GM12801 (cell line): Measurements from ENCODE around the gene DPYSL4.

Source experiments
- TF ChIP-seq, protein P1 (sequence below): IDR thresholded peaks from one replicate; pipeline ENCODE4 v1.5.1; 2011; ENCODE audit warnings: control low read depth; ENCODE audit not compliant: insufficient read length; ENCODE audit errors: extremely low read depth

Gene DPYSL4

DNA sequence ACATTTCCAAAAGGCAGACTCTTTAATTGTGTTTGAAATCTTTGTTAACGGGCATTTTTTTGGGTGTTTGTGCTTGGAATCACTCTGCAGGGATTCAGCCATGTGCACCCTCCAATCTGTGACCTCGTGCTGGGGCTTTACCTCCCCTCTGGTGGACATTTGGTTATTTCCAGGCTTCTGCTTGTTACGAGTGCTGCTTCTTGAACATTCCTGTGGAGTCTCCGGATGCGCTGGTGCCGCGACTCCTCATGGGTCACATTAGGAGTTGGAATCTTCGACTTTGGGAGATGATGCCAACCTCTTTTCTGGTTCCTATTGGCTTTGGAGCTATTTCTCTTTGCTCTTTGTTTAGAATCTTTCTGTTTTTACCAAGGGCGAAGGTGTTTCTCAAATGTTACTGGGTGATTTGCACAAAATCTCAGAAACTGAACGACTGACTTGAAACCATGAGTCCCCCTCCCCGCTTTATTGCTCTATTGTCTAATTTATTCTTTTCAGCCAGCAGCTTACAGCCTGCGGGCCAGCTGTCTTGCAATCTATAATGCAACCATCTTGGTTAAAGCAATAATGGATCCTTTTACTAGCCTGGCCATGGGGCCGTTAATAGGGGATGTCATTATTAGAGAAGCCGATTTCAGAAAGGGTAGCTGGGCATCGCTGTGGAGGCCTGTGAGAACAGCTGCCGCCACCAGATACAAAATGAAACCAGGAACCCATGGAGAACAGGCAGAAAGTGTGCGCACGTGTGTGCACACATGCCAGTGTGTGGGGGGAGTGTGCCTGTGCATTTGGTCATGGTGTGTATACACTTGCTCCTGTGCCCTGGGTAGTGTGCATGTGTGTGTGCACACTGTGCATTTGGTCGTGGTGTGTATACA, 9.9 kb upstream of the DPYSL4 start:
- TF ChIP-seq, protein P1, sequence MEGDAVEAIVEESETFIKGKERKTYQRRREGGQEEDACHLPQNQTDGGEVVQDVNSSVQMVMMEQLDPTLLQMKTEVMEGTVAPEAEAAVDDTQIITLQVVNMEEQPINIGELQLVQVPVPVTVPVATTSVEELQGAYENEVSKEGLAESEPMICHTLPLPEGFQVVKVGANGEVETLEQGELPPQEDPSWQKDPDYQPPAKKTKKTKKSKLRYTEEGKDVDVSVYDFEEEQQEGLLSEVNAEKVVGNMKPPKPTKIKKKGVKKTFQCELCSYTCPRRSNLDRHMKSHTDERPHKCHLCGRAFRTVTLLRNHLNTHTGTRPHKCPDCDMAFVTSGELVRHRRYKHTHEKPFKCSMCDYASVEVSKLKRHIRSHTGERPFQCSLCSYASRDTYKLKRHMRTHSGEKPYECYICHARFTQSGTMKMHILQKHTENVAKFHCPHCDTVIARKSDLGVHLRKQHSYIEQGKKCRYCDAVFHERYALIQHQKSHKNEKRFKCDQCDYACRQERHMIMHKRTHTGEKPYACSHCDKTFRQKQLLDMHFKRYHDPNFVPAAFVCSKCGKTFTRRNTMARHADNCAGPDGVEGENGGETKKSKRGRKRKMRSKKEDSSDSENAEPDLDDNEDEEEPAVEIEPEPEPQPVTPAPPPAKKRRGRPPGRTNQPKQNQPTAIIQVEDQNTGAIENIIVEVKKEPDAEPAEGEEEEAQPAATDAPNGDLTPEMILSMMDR, result no peak

DNA sequence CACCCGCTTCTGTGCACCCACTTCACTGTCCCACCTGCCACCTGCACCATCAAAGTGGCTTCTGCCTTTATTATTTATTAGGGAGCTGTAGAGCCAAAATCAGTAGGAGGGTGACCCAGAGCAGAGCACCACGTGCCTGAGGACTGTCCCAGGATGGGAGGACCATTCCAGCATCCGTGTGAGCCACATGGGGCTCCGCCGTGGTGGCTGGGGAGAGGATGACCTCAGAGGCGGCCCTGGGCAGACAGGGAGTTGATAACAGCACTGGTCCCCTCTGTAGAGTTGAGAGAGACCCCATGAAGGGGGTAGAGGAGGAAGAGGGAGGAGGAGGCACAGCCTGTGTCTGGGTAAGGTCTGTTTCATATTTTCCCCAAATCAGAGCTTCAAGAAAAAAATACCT, 8.7 kb upstream of the DPYSL4 start:
- TF ChIP-seq, protein P1, result no peak

DNA sequence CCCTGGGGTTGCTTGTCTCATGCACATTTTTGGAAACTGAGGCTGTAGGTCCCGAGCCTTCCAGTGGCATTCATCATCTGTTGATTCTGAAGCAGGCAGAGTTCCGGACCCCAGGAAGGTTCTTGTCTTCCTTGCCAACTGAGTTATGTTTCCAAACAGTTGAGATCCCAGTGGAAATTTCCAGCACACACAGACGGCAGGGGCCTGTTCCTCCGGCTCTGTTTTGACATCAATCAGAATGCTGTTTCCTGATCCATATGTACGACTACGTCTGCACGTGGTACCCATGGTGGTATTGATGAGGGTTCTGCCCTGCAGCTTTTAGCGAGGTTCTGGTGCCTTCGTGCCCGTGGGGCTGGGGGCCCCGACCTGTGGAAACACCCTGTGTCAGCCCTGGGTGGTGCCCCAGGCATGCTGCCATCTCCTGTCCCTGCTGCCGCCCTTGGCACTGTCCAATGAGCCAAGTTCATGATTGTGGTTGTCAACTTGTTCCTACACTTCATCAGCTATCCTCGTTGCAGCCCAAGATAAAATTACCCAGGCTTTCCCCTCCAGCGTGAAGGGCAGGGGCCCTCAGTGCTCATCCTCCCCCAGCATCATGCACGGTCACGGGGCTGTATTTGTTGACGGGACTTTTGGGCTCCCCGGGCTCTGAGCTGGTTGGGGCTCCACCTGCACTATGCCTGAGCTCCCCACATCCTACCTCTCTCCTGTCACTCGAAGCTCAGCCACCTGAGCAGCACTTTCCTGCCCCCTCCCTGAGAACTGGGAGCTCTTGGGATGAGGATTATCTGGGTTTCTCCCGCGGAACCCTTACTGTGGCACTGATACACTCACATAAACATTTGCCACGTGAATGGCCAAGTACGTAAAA, 7.8 kb upstream of the DPYSL4 start:
- TF ChIP-seq, protein P1, result no peak

DNA sequence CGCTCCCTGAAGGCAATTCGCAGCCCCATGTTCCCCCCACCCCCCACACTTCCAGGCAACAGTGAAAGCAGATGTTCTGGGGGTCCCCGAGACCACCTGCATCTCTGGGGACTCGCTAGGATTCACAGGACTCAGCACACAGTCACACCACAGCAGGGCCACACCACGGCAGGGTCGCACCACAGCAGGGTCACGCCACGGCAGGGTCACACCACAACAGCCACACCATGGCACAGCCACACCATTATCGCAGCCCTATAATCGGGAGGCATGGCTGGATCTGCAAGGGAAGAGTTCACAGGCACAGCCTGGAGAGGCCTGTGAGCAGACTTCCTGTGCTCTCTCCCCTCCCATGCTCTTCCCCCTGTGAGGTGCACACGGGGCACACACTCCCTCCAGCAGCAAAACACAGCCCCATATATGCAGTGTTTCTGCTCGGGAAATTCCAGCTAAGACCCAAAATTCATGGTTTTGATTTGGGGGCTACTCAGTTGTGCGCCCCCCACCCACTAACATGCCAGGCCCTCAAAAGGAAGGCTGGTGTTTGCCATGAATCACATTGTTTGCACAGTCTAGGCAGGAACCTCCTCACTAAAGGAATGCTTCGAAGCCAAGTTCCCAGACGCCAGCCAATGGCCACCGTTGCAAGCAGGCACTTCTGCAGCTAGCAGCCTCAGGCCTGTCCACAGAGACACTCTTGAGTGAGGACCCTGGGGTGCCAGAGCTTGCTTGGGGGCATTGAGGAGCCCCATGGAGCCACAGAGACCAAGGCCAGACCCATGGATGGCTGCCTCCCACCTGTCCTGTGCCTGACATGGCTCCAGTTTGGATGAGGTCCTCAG, 7.0 kb upstream of the DPYSL4 start:
- TF ChIP-seq, protein P1, result no peak

DNA sequence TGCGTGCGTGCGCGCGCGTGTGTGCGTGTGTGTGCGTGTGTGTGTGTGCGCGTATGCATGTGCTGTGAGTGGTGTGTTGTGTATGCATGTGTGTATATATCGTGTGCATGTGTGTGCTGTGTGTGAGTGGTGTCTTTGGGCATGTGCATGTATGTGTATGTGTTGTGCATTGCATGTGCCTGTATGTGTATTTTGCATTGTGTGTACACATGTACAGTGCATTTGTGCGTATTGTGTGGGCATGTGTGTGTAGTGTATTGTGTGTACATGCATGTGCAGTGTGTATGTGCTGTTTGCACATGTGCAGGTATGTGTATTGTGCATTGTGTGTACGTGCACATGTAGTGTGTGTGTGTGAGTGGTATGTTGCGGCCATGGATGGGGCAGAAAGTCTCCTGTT, 6.0 kb upstream of the DPYSL4 start:
- TF ChIP-seq, protein P1, result no peak

DNA sequence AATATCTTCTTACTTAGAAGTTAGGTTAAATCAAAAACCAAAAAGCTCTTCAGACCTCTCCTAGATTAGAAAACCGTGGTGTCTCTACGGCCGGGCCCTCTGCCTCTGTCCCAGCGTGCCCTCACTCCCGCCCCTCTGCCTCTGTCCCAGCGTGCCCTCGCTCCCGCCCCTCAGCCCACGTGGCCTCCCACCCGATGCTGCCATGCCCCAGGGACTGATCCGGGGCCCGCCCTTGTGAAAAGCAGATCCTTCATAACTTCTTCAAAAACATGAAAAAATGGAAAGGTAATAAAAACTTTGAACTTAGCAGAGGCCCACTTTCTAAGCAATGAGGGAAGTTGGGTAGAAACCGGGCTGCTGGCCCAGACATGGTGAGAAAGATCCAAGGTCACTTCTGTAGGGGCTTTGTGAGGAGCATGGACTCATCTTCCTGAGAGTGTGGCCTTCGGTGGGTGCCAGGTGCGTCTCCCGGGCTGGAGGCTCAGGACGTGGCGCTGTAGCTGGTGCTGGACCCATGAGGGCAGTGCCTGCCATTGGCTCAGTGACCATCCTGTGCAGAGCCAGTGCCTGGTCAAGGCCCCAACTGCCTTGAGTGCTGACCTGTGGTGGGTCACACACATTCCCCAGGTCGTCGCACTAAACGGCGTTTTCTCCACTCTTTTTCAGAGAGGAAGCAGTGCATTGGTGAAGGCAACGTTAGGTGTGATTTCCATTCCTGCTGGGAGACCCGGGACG, 4.9 kb upstream of the DPYSL4 start:
- TF ChIP-seq, protein P1, result no peak
